T-helper 22 cell (primary cell): ENCODE measurements around the gene NAP1L4.

Experiments
- DNase-seq: peaks from one replicate; pipeline ENCODE4 v3.0.0-alpha.2; 2020; ENCODE audit warnings: low read depth

Gene NAP1L4

GRCh38 chr11:3010521-3011275, 18.6 kb upstream of the NAP1L4 start:
- no peak for DNase-seq

- no peak for DNase-seq
Observed at GRCh38 chr11:3010004-3010403, 17.9 kb upstream of the NAP1L4 start.

- DNase-seq = no peak
Observed at GRCh38 chr11:3009481-3009880, 17.4 kb upstream of the NAP1L4 start.

GRCh38 chr11:3008746-3009336, 16.7 kb upstream of the NAP1L4 start:
- DNase-seq = no peak

GRCh38 chr11:3007404-3008010, 15.4 kb upstream of the NAP1L4 start:
- no peak for DNase-seq

GRCh38 chr11:3006505-3007260, 14.6 kb upstream of the NAP1L4 start:
- no peak for DNase-seq

- DNase-seq = no peak
Observed at GRCh38 chr11:3004481-3004880, 12.4 kb upstream of the NAP1L4 start.

GRCh38 chr11:3003396-3004231, 11.5 kb upstream of the NAP1L4 start:
- no peak for DNase-seq

GRCh38 chr11:3002871-3003270, 10.7 kb upstream of the NAP1L4 start:
- no peak for DNase-seq

- no peak for DNase-seq
Observed at GRCh38 chr11:3002351-3002861, 10.3 kb upstream of the NAP1L4 start.

- DNase-seq = no peak
Observed at GRCh38 chr11:3001496-3001895, 9.4 kb upstream of the NAP1L4 start.

GRCh38 chr11:3000032-3000961, 8.2 kb upstream of the NAP1L4 start:
- DNase-seq = no peak

- no peak for DNase-seq
Observed at GRCh38 chr11:2999464-2999998, 7.4 kb upstream of the NAP1L4 start.

- no peak for DNase-seq
Observed at GRCh38 chr11:2998073-2998850, 6.1 kb upstream of the NAP1L4 start.

- no peak for DNase-seq
Observed at GRCh38 chr11:2997406-2997805, 5.3 kb upstream of the NAP1L4 start.

- DNase-seq = no peak
Observed at GRCh38 chr11:2996976-2997375, 4.8 kb upstream of the NAP1L4 start.

GRCh38 chr11:2995893-2996554, 3.9 kb upstream of the NAP1L4 start:
- DNase-seq = no peak

GRCh38 chr11:2995031-2995561, 3.0 kb upstream of the NAP1L4 start:
- no peak for DNase-seq

GRCh38 chr11:2994336-2994730, 2.2 kb upstream of the NAP1L4 start:
- no peak for DNase-seq
